GM21737 (cell line): ENCODE measurements around the gene KIFAP3.
"Not testable (repeated sequence)": the region's sequence is repeated elsewhere in the genome, so short reads cannot be mapped to it uniquely, and the experiment has no call there.

ENCODE experiments used
- ATAC-seq: cut with Tn5 transposase; IDR thresholded peaks from one replicate; pipeline ENCODE4 v1.9.1; 2021; ENCODE audit warnings: mild to moderate bottlenecking, moderate library complexity; ENCODE audit not compliant: unreplicated experiment

KIFAP3 gene

GRCh38 chr1:170074250-170075157 lies at the start of gene KIFAP3:
Gene KIFAP3, minus strand, starts transcription at chr1:170074695. Its CDS starts 228 bp downstream, at chr1:170074467.
- ATAC-seq: peak; percentile 99

- no peak for ATAC-seq
Measured at GRCh38 chr1:170122366-170122765, 47.9 kb upstream of the KIFAP3 start.

GRCh38 chr1:170114906-170115305 lies 40.4 kb upstream of the KIFAP3 start:
- ATAC-seq: no peak

- not testable (repeated sequence) for ATAC-seq
Measured at GRCh38 chr1:170113140-170113539, 38.6 kb upstream of the KIFAP3 start.

GRCh38 chr1:170097449-170097948 lies 23.0 kb upstream of the KIFAP3 start:
- no peak for ATAC-seq

- no peak for ATAC-seq
Measured at GRCh38 chr1:170096806-170097340, 22.4 kb upstream of the KIFAP3 start.

GRCh38 chr1:170095976-170096748 lies 21.7 kb upstream of the KIFAP3 start:
- no peak for ATAC-seq

- not testable (repeated sequence) for ATAC-seq
Measured at GRCh38 chr1:170094697-170095616, 20.5 kb upstream of the KIFAP3 start.

- no peak for ATAC-seq
Measured at GRCh38 chr1:170086399-170087032, 12.0 kb upstream of the KIFAP3 start.

GRCh38 chr1:170085091-170085490 lies 10.6 kb upstream of the KIFAP3 start:
- ATAC-seq: no peak

- ATAC-seq: no peak
Measured at GRCh38 chr1:170078610-170079189, 4.2 kb upstream of the KIFAP3 start.

- no peak for ATAC-seq
Measured at GRCh38 chr1:170077926-170078325, 3.4 kb upstream of the KIFAP3 start.

GRCh38 chr1:170076952-170077351 lies 2.5 kb upstream of the KIFAP3 start:
- ATAC-seq: not testable (repeated sequence)

- ATAC-seq: no peak
Measured at GRCh38 chr1:170076199-170076598, 1.7 kb upstream of the KIFAP3 start.

GRCh38 chr1:170075186-170075585 lies 691 bp upstream of the KIFAP3 start:
- no peak for ATAC-seq

GRCh38 chr1:170073893-170074249 lies 624 bp downstream of the KIFAP3 start:
- no peak for ATAC-seq

GRCh38 chr1:170071378-170071777 lies 3.1 kb downstream of the KIFAP3 start:
- no peak for ATAC-seq

GRCh38 chr1:170068923-170069322 lies 5.6 kb downstream of the KIFAP3 start:
- ATAC-seq: no peak

GRCh38 chr1:170067253-170067819 lies 7.2 kb downstream of the KIFAP3 start:
- peak; percentile 43 for ATAC-seq
